ENCODE data around the gene SLC9A9. TPM values are rescaled to one million over a fixed set of nuclear protein-coding genes. Genes with fewer than 3 reads are reported as not detected.
"Not testable (repeated sequence)": the region's sequence is repeated elsewhere in the genome, so short reads cannot be mapped to it uniquely, and the experiment has no call there.

SLC9A9 gene
- total RNA-seq, 1 donor = 15.1 TPM

DNA sequence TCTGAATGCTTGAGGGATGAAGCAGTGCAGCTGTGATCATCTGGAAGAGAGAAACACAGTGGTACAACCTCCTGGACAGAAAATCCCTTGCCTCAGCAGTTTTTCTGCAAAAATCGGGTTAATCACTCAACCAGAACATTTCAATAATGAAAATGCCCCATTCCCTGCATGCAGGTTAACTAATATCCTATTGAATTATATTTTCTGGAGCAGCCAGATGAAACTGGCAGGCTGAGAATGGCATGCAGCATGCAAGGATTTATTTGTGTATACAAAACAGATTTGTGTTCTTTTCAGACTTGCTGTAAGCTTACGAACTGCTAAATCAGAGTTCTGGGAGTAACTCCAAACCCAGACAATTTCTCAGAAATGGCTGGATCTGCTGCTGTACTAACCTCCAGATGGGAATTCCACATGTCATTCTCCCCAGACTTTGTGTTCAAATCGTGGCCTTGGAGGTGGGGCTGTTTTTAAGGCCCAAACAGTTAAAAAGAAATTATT is 39.1 kb downstream of the SLC9A9 start:
- Histone ChIP-seq H3K9me3 (ENCODE audit: low read depth, low read length) (no peaks in the 10 kb centered on the region), H3K4me1 (ENCODE audit: insufficient read depth, low read length) (peaks cover 56% of the 10 kb centered on the region), H3K4me3 (ENCODE audit: low read length) (no peak overlapping the region), H3K27me3 (ENCODE audit: insufficient read depth, low read length) (no peaks in the 10 kb centered on the region)

- no peak overlapping the region for H3K4me3 ChIP-seq (ENCODE audit: low read length)
- H3K9me3 ChIP-seq (ENCODE audit: low read depth, low read length) = no peaks in the 10 kb centered on the region
- H3K27me3 ChIP-seq (ENCODE audit: insufficient read depth, low read length) = no peaks in the 10 kb centered on the region
- peaks cover 44% of the 10 kb centered on the region for H3K4me1 ChIP-seq (ENCODE audit: insufficient read depth, low read length)
Measured at GRCh38 chr3:143808030-143808429, 40.2 kb downstream of the SLC9A9 start.

GRCh38 chr3:143806038-143806437 is 42.2 kb downstream of the SLC9A9 start:
- Histone ChIP-seq H3K4me1 (ENCODE audit: insufficient read depth, low read length) (peaks cover 25% of the 10 kb centered on the region), H3K27me3 (ENCODE audit: insufficient read depth, low read length) (no peaks in the 10 kb centered on the region), H3K4me3 (ENCODE audit: low read length) (no peak overlapping the region), H3K9me3 (ENCODE audit: low read depth, low read length) (no peaks in the 10 kb centered on the region)

DNA sequence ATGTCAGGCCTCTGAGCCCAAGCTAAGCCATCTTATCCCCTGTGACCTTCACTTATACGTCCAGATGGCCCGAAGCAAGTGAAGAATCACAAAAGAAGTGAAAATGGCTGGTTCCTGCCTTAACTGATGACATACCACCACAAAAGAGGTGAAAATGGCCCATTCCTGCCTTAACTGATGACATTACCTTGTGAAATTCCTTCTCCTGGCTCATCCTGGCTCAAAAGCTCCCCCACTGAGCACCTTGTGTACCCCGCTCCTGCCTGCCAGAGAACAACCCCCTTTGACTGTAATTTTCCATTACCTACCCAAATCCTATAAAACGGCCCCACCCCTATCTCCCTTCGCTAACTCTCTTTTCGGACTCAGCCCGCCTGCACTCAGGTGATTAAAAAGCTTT is 42.8 kb downstream of the SLC9A9 start:
- not testable (repeated sequence) for H3K27me3 ChIP-seq (ENCODE audit: insufficient read depth, low read length); H3K9me3 ChIP-seq (ENCODE audit: low read depth, low read length); H3K4me3 ChIP-seq (ENCODE audit: low read length)
- peaks cover 19% of the 10 kb centered on the region for H3K4me1 ChIP-seq (ENCODE audit: insufficient read depth, low read length)

DNA sequence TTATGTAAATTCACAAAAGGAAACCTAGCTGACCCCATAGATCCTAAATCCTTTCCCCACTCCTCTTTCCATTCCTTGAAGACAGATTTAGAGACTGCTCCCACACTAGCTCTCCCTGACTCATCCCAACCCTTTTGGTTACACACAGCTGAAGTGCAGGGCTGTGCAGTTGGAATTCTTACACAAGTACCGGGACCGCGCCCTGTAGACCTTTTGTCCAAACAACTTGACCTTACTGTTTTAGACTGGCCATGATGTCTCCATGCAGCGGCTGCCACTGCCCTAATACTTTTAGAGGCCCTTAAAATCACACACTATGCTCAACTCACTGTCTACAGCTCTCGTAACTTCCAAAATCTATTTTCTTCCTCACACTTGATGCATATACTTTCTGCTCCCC is 47.2 kb downstream of the SLC9A9 start:
- not testable (repeated sequence) for H3K27me3 ChIP-seq (ENCODE audit: insufficient read depth, low read length); H3K4me1 ChIP-seq (ENCODE audit: insufficient read depth, low read length); H3K4me3 ChIP-seq (ENCODE audit: low read length); H3K9me3 ChIP-seq (ENCODE audit: low read depth, low read length)

DNA sequence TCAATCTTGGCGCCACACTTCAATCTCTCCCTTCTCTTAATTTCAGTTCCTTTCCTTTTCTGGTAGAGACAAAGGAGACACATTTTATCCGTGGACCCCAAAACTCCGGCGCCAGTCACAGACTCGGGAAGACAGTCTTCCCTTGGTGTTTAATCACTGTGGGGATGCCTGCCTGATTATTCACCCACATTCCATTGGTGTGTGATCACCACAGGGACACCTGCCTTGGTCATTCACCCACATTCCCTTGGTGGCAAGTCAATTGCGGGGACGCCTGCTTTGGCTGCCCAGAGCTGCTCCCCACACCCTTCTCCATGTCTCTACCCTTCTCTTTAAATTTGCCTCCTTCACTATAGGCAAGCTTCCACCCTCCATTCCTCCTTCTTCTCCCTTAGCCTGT is 50.1 kb downstream of the SLC9A9 start:
- not testable (repeated sequence) for H3K4me1 ChIP-seq (ENCODE audit: insufficient read depth, low read length); H3K9me3 ChIP-seq (ENCODE audit: low read depth, low read length); H3K4me3 ChIP-seq (ENCODE audit: low read length); H3K27me3 ChIP-seq (ENCODE audit: insufficient read depth, low read length)

- H3K27me3 ChIP-seq (ENCODE audit: insufficient read depth, low read length) = no peaks in the 10 kb centered on the region
- no peaks in the 10 kb centered on the region for H3K9me3 ChIP-seq (ENCODE audit: low read depth, low read length)
- no peak overlapping the region for H3K4me3 ChIP-seq (ENCODE audit: low read length)
- no peaks in the 10 kb centered on the region for H3K4me1 ChIP-seq (ENCODE audit: insufficient read depth, low read length)
Measured at GRCh38 chr3:143795874-143796273, 52.4 kb downstream of the SLC9A9 start.

- Histone ChIP-seq H3K4me3 (ENCODE audit: low read length) (no peak overlapping the region), H3K4me1 (ENCODE audit: insufficient read depth, low read length) (no peaks in the 10 kb centered on the region), H3K27me3 (ENCODE audit: insufficient read depth, low read length) (no peaks in the 10 kb centered on the region)
Measured at GRCh38 chr3:143794793-143795462, 53.3 kb downstream of the SLC9A9 start.

GRCh38 chr3:143793971-143794370 is 54.3 kb downstream of the SLC9A9 start:
- Histone ChIP-seq H3K4me3 (ENCODE audit: low read length) (no peak overlapping the region), H3K27me3 (ENCODE audit: insufficient read depth, low read length) (no peaks in the 10 kb centered on the region), H3K9me3 (ENCODE audit: low read depth, low read length) (no peaks in the 10 kb centered on the region), H3K4me1 (ENCODE audit: insufficient read depth, low read length) (no peaks in the 10 kb centered on the region)

More at GRCh38 chr3:143794793-143795462, 53.3 kb downstream of the SLC9A9 start:
- H3K9me3 ChIP-seq (ENCODE audit: low read depth, low read length) = no peaks in the 10 kb centered on the region

DNA sequence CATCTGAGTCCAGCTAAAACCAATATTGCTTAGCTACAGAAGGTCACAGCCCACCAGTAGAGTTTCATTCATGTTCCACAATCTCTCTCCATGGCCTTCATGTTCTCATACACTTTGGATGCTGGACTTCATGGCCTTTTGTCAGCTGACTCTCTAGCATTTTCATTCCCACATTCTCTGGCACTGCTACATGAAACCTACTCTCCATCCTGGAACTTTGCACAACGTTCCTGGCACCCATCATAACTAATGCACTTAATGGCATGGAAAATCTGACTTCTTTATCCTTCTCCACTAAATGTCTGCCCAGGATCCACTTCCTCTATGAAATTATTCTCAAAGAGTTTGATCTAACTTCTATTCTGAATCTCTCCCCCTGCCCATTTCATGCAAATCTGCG is 56.9 kb downstream of the SLC9A9 start:
- no peaks in the 10 kb centered on the region for H3K27me3 ChIP-seq (ENCODE audit: insufficient read depth, low read length)
- H3K4me3 ChIP-seq (ENCODE audit: low read length) = no peak overlapping the region
- H3K4me1 ChIP-seq (ENCODE audit: insufficient read depth, low read length) = peaks cover 5% of the 10 kb centered on the region
- H3K9me3 ChIP-seq (ENCODE audit: low read depth, low read length) = no peaks in the 10 kb centered on the region

DNA sequence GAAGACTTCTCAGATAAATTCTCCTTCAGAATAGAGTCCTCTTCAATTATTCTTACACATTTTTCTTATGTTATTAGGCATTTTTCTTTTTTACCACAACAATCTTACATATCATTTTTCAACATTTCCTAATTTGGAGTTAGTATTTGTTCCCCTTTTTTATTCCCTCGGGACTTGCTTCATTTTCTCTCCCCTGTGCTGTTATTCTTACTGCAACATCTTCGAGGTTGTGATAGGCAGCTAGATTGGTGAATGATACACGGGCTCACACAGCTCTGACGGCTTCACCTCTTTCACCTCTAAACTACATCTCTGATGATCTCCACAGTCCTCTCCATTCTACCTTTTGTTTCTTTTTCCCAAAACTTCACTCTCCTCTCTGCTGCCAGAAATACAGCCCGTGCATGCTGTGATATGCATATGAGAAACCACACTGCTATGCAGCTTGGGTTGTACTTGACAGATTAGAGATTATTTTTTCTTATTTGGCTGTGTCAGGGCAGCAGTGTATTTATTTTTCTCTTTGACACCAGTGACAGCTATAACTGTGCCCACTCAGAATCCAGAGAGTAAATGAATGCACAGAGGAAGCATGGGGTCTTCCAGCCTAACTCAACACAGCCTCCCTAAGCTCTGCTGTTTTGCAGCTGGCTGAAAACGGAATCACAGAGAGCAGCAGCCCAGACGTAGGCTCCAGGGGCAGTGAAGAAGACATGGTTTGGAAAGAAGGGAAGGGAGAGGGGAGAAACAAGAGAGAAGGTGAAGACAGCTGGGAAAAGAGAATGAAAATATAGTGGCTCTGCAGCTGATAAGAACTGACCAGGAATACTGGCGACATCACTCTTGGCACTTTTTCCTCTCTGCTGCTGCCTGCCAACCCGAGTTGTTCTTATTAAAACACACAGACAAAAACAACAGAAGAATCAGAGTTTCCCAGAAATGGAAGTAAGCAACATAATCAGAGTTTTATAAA is 61.8 kb downstream of the SLC9A9 start:
- Histone ChIP-seq H3K4me1 (ENCODE audit: insufficient read depth, low read length) (peaks cover 7% of the 10 kb centered on the region), H3K27me3 (ENCODE audit: insufficient read depth, low read length) (no peaks in the 10 kb centered on the region), H3K4me3 (ENCODE audit: low read length) (no peak overlapping the region), H3K9me3 (ENCODE audit: low read depth, low read length) (no peaks in the 10 kb centered on the region)

DNA sequence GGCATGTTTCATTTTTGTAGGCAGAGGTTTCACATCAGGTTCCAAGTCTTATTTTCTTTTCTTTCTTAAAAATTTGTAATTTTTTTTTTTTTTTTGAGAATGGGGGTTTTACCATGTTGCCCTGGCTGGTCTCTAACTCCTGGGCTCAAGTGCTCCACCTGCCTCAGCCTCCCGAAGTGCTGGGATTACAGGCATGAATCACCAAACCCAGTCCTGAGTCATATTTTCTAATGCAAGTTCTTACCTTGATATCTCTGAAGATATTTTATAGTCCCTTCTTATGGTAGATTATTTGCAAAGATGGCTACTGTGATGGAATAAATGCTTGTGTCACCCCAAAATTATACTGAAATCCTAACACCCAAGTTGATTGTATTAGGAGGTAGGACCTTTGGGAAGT is 63.8 kb downstream of the SLC9A9 start:
- Histone ChIP-seq H3K9me3 (ENCODE audit: low read depth, low read length) (no peaks in the 10 kb centered on the region), H3K4me3 (ENCODE audit: low read length) (no peak overlapping the region), H3K4me1 (ENCODE audit: insufficient read depth, low read length) (peaks cover 7% of the 10 kb centered on the region), H3K27me3 (ENCODE audit: insufficient read depth, low read length) (no peaks in the 10 kb centered on the region)

- Histone ChIP-seq H3K4me3 (ENCODE audit: low read length) (no peak overlapping the region), H3K9me3 (ENCODE audit: low read depth, low read length) (no peaks in the 10 kb centered on the region), H3K4me1 (ENCODE audit: insufficient read depth, low read length) (peaks cover 7% of the 10 kb centered on the region), H3K27me3 (ENCODE audit: insufficient read depth, low read length) (no peaks in the 10 kb centered on the region)
Measured at GRCh38 chr3:143783851-143784370, 64.4 kb downstream of the SLC9A9 start.

DNA sequence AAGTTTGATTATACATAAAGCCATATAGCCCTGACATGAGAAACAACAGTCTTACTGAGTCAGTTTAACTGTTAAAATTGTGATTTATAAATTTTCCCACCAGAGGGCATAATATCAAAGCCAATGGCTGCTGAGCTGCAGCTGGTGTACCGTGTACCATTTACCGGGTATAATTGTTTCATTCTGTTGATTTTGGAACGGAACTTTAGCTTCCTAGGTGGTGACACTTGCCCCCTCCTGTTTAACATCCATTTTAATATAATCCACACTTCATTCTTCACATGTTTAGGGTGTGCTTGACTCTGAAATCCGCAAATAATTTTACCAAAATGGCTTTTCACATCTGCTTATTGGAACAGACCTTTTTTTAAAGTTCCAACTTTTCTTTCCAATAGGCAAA is 72.8 kb downstream of the SLC9A9 start:
- Histone ChIP-seq H3K27me3 (ENCODE audit: insufficient read depth, low read length) (no peaks in the 10 kb centered on the region), H3K4me3 (ENCODE audit: low read length) (no peak overlapping the region)

DNA sequence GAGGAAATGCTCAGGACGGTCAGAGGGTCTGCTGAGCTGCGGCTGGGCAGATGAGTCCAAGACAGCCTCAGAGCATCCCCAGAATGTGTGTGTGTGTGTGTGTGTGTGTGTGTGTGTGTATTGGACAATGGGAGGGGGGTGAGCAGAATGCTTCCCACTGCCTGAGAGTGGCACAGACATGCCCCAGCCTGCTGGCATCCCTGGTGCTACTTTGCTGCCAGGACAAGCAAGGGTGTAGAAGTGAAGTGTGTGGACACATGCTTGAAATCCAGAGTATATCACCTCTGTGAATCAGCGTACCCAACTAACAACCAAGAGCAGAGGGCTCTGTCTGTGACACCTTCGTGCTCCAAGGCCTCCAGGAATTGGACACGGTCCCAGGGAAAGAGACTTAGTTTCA is 76.3 kb downstream of the SLC9A9 start:
- Histone ChIP-seq H3K4me1 (ENCODE audit: insufficient read depth, low read length) (no peaks in the 10 kb centered on the region), H3K4me3 (ENCODE audit: low read length) (no peak overlapping the region), H3K9me3 (ENCODE audit: low read depth, low read length) (no peaks in the 10 kb centered on the region), H3K27me3 (ENCODE audit: insufficient read depth, low read length) (no peaks in the 10 kb centered on the region)

More for the DNA sequence above, 72.8 kb downstream of the SLC9A9 start:
- no peaks in the 10 kb centered on the region for H3K4me1 ChIP-seq (ENCODE audit: insufficient read depth, low read length)
- H3K9me3 ChIP-seq (ENCODE audit: low read depth, low read length) = no peaks in the 10 kb centered on the region
